GM12874 (cell line): Measurements from ENCODE around the gene ASPSCR1.

Experiments
- TF ChIP-seq, protein P1 (sequence below): IDR thresholded peaks from 2 replicates; pipeline ENCODE4 v1.5.1; 2011; ENCODE audit warnings: low read depth, mild to moderate bottlenecking, control low read depth, low read length, moderate library complexity; ENCODE audit not compliant: insufficient read depth

Gene ASPSCR1

DNA sequence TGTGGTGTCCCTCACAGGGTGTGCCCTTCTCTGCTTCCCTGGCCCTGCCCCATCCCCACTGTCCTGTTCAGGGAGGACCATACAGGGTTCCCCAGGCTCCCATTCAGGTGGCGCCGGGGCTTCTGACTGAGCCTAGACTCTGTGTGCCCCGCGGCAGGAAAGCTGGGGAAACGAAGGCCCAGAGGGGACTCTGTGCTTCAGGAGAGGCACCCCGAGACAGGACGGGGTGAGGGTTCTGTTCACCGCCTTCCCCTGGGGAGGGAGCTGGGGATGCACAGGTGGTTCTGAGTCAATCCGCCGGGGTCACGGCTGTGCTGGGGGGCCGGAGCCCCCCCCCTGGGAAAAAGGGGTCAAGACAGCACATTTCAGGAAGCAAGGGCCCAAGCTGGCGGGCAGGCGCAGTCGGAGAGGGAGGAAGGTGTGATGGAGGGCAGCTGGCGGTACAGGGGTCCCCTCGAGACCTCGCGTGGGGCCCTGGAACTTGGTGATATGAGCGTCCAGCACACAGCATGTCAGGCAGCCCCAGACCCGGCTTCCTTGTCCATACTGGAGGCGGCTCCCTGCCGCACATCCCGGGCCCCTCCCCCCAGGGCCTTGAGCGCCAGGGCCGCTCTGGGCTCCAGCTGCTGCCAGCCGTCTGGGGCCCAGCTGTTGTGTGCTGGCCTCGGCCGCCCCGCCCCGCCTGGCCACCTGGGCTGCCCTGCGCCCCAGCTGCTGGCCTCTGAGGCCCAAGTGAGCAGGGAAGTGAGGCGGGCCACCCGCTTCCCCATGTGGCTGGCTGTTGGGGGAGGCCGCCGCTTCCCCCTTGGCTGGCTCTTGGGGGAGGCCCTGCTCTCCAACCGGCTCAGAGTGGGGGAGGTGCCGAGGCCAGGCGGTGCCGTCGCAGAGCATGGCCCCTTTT, 10.8 kb upstream of the ASPSCR1 start:
- TF ChIP-seq, protein P1, sequence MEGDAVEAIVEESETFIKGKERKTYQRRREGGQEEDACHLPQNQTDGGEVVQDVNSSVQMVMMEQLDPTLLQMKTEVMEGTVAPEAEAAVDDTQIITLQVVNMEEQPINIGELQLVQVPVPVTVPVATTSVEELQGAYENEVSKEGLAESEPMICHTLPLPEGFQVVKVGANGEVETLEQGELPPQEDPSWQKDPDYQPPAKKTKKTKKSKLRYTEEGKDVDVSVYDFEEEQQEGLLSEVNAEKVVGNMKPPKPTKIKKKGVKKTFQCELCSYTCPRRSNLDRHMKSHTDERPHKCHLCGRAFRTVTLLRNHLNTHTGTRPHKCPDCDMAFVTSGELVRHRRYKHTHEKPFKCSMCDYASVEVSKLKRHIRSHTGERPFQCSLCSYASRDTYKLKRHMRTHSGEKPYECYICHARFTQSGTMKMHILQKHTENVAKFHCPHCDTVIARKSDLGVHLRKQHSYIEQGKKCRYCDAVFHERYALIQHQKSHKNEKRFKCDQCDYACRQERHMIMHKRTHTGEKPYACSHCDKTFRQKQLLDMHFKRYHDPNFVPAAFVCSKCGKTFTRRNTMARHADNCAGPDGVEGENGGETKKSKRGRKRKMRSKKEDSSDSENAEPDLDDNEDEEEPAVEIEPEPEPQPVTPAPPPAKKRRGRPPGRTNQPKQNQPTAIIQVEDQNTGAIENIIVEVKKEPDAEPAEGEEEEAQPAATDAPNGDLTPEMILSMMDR = no peak

DNA sequence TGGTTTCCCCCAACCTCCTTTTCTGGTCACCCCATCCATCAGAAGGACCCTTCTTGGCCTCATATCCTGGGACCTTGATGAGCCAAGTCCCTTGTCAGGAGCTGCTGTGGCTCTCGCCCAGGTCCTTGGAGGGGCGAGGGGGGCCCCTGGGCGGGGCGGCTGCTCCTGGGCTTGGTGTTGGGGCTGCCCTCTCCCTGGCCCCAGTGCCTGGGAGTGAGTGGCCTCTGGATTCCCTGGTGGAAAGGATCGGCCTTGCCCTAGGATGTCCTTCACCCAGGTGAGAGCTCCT, 10.2 kb upstream of the ASPSCR1 start:
- TF ChIP-seq, protein P1 = no peak

DNA sequence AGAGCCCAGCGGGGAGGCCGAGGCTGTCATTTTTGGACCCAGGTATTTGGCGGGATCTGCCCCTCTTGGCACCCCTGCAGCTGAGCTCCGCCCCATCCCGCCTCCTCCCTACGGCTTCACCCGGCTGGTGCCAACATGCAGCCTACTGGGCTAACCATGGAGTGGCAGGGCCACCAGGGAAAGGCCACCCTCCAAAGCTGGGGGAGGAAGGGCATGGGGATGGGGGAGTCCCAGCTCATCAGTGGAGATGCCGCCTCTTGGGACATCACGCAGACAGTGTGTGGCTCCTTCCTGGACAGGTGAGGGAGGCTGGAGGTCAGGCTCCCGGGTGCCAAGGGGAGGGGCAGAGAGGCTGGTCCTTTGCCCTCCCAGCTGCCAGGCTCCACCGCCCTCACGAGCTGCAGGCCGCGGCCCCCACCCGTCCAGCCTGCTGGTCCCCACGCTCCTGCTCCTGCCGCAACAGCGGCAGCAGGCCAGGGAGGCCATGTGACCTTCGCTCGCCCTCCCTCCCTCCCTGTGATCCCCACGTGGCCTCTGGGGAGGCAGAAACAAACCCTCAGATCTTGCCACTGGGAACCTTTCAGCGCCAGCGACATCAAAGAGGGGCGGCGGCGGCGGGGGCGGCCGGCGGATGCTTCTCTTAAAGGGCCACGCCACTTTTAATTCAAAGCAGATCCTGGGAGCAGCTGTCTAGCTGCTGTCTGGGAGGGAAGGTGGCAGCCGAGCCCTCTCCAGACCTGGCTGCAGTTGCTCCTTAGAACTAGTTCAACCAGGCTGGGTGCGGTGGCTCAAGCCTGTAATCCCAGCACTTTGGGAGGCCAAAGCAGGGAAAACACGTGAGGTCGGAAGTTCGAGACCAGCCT, 9.7 kb upstream of the ASPSCR1 start:
- TF ChIP-seq, protein P1 = no peak

DNA sequence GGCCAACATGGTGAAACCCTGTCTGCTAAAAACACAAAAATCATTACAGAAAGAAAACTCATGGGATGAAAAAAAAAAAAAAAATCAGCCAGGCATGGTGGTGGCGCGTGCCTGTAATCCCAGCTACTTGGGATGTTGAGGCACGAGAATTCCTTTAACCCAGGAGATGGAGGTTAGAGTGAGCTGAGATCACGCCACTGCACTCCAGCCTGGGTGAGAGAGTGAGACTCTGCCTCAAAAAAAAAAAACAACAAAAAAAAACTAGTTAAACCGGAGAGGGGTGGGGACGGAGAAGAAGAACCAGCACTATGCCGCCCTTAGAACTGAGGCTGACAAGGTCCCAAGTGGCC, 9.1 kb upstream of the ASPSCR1 start:
- TF ChIP-seq, protein P1 = no peak

DNA sequence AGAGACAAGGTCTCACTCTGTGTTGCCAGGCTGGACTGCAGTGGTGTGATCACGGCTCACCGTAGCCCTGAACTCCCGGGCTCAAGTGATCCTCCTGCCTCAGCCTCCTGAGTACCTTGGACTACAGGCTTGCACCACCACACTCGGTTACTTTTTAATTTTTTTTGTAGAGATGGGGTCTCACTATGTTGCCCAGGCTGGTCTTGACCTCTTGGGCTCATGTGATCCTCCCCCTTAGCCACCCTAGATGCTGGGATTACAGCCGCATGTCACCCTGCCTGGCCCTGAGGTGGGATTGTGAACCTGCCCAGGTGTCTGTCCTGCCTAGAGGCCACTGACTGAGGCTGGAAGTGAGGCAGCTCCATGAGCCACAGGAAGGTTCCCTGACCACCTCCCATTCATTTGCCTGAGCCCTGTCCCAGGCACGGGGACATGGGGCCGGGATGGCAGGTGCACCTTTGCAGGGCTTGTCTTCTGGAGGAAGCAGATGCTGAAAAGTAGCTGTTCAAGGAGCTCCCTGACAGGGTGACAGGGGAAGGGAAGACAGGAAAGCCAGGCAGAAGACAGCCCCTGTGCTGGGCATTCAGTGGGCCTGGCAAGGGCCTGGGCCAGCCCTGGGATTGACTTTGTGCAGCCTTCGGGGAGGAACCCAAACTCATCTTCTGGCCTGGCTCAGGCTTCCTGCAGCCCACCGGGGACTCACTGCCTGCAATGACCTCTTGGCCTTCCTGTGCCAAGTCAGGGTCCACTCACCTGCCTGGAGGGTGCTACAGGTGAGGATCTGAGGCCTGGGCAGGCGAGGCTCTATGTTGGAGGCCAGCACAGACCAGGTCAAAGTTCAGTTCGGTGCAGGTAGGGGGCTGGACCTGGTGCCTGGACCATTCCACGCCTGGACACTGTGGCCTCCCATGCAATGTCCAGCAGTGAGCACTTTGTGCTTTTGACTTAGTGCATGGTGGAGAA, 8.3 kb upstream of the ASPSCR1 start:
- TF ChIP-seq, protein P1 = no peak

DNA sequence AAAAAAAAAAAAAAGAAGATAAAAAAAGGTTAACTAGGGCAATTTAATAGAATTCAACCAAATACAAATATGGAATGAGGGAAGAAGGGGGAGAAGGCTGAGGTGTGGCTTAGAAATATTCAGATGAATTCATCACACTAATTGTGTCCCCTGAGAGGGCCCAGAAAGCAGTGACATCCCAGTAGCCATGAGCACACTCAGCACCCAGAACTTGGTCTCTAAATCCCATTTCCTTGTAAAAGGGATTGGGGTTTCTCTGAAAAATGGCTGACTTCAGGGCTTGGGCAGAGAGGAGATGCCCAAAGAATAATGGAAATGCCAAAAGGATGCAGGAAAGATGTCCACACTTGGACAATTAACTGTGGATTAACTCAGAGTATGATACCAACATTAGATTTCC, 4.0 kb upstream of the ASPSCR1 start:
- TF ChIP-seq, protein P1 = no peak
